ENCODE measurements around the gene TJP3.

Gene TJP3

GRCh38 chr19:3785451-3785937 is 77.3 kb downstream of the TJP3 start:
- DNase-seq (ENCODE audit: low read depth) = no peak

DNA sequence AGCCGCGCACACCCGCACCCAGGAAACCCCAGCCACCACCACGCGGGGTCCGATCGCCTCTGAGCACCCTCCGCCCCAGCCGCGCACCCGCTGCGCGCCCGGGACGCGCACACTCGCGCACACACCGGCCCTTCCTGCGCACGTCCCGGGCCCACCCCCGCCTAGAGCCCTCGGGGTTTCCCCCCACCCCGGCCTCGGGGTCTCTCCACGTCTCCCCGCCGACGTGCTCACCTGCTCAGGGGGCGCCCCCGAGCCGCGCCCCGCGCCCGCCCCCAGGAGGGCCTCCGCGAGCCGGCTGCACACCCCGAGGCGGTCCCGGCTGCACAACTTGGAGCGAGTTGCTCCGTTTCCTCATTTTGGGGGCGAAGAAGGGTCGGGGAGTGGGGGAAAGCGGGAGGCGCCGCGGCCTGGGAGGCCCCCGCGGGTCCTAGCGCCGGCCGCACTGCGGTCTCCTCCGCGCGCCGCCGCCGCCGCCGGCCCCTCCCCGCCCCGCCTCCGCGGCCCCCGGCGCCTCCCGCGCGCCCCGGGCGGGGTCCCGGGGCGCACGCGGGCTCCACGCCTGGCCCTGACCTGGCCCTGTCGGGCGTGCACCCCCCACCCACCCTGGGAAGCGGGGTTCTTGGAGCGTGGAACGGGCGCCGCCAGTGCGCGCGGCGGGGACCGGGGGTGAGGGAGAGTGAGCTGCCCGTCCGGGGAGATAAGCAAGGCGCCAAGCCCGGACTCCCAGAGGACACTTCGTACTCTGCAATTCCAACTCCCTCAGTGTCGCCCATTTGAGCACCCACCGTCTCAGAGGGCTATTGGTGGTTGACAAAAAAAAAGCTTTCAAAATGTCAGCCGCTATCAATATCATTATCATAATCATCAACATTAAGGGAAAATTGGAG is 78.0 kb downstream of the TJP3 start, which contains the start of gene MATK:
TSS of gene MATK (minus strand) at position 444 of the 887 bp plus-strand sequence. CDS start 1,246 bp downstream, outside the sequence.
- no peak for DNase-seq (ENCODE audit: low read depth)

GRCh38 chr19:3788996-3789778 is 81.0 kb downstream of the TJP3 start:
- DNase-seq (ENCODE audit: low read depth) = no peak

DNA sequence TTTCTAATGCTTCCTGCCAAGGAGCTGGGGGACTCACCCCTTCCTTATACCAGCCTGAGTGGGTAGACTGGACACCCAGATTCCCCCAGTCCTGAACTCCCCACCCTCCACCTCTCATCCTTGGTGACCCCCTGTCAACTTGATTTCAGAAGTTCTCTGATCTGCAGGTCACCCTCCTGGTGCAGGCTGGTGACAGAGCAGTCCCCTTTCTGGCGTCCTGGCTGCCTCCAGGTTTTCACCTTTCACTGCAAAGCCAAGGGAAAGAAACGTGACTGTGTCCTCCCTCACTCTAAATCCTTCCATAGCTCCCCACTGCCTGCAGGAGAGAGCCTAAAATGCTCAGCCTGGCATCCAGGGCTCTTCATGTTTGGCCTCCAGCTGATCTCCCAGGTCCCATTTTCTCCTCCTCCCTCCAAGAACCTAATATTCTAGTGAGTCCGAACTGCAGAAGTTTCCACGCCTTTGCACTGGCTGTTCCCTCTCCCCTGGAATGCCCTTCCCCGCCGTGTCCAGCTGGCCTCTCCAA is 82.1 kb downstream of the TJP3 start:
- no peak for DNase-seq (ENCODE audit: low read depth)

- no peak for DNase-seq (ENCODE audit: low read depth)
Observed at GRCh38 chr19:3790941-3791340, 82.8 kb downstream of the TJP3 start.

GRCh38 chr19:3792114-3792513 is 83.9 kb downstream of the TJP3 start:
- no peak for DNase-seq (ENCODE audit: low read depth)

DNA sequence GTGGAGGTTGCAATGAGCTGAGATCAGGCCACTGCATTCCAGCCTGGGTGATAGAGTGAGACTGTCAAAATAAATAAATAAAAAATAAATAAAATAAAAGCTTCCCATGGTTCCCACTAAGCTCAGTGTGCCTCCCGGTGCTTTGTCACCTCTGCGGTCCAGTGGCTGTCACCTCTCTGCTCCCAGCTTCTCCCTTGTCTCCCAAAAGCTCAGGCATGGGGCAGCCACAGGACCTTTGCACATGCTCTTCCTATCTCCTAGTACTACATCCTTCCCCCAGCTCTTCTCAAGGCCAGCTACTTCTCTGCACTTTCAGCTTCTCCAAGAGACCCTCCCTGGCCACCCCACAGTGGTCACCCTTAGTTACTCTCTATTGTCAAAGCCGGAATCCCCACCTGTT is 85.6 kb downstream of the TJP3 start:
- DNase-seq (ENCODE audit: low read depth) = no peak

DNA sequence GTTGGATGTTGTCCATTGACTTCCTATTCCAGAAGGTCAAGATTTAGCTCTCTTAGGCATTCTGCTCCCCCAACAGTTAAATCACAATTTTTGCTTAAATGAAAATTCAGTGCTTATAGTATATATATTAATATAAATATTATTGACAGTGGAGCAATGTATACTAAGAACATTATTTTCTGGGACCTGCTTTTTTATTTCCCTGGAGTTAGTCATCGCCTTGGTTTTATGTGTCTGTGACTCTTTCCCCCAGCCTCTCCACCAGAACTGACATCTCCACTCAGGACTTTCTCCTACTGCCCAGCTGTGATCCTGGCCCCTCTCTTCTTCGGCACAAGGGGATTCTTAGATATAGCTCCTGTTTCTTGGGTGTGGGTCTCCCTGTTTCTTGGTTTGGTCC is 88.2 kb downstream of the TJP3 start:
- DNase-seq (ENCODE audit: low read depth) = no peak

GRCh38 chr19:3798137-3798536 is 90.0 kb downstream of the TJP3 start:
- DNase-seq (ENCODE audit: low read depth) = no peak

Data from iris pigment epithelial cell (primary cell).